IMR-90 (cell line): ENCODE measurements around the gene SHISAL2B. TPM values are rescaled to one million over a fixed set of nuclear protein-coding genes. Genes with fewer than 3 reads are reported as not detected.
"Not testable (repeated sequence)": the region's sequence is repeated elsewhere in the genome, so short reads cannot be mapped to it uniquely, and the experiment has no call there.

Experiments
- ATAC-seq: fragments of 200-7000 bp; cut with Tn5 transposase; 2 replicates; pipeline ENCODE4 v1.9.1; 2020; ENCODE audit warnings: low read depth, mild to moderate bottlenecking, moderate library complexity
- BruUV-seq: library from RNA; stranded (reverse); fragments of 400-500 nt; replicated peaks from 2 replicates; lab custom pipeline; 2021; lab: Mats Ljungman, UMichigan
- CTCF ChIA-PET: fragments of 300-600 bp; formaldehyde crosslinking; extraction: SDS; loops from one replicate; lab custom pipeline; 2021; ENCODE audit warnings: antibody characterized with exemption; lab: Yijun Ruan, JAX
- POLR2A ChIA-PET: fragments of 300-600 bp; sonication (Branson Sonifier 250); formaldehyde crosslinking; loops from one replicate; lab custom pipeline; 2022; ENCODE audit warnings: antibody characterized with exemption; ENCODE audit not compliant: unreplicated experiment; lab: Charles Lee
- DNase-seq: peaks from one replicate; pipeline ENCODE4 v3.0.0; 2013
- H2AFZ ChIP-seq: replicated peaks from 2 replicates; pipeline ENCODE3; 2013; ENCODE audit warnings: low read length, mild to moderate bottlenecking; ENCODE audit not compliant: poor library complexity
- H2AK5ac ChIP-seq: 2 replicates; pipeline ENCODE4 v1.6.1; 2013; ENCODE audit warnings: low read depth, low read length, inconsistent platforms
- H2AK9ac ChIP-seq: replicated peaks from 2 replicates; pipeline ENCODE3; 2013; ENCODE audit warnings: mild to moderate bottlenecking, low read depth, low read length, moderate library complexity; ENCODE audit not compliant: poor library complexity
- H2BK120ac ChIP-seq: 2 replicates; pipeline ENCODE4 v1.6.1; 2013; ENCODE audit warnings: low read depth, low read length, inconsistent platforms
- H2BK15ac ChIP-seq: 3 replicates; pipeline ENCODE4 v1.6.1; 2013; ENCODE audit warnings: low read depth, low read length, inconsistent platforms
- H2BK20ac ChIP-seq: 2 replicates; pipeline ENCODE4 v1.6.1; 2013; ENCODE audit warnings: low read depth, mild to moderate bottlenecking, inconsistent platforms, low read length, moderate library complexity
- H2BK5ac ChIP-seq: 2 replicates; pipeline ENCODE4 v1.6.1; 2013; ENCODE audit warnings: mild to moderate bottlenecking, low read depth, low read length, inconsistent platforms; ENCODE audit not compliant: poor library complexity, severe bottlenecking
- H3K14ac ChIP-seq: replicated peaks from 2 replicates; pipeline ENCODE4 v1.6.1; 2013; ENCODE audit warnings: low read depth, low read length, inconsistent platforms
- H3K18ac ChIP-seq: 2 replicates; pipeline ENCODE4 v1.6.1; 2013; ENCODE audit warnings: low read depth, low read length, control low read depth
- H3K23ac ChIP-seq: 2 replicates; pipeline ENCODE4 v1.6.1; 2013; ENCODE audit warnings: low read depth, low read length, inconsistent platforms
- H3K27ac ChIP-seq: 2 replicates; pipeline ENCODE4 v1.5.1; 2013; ENCODE audit warnings: mild to moderate bottlenecking, control low read depth, low read length; ENCODE audit not compliant: insufficient read depth
- H3K27me3 ChIP-seq: 2 replicates; pipeline ENCODE4 v1.6.1; 2013; ENCODE audit warnings: low read length; ENCODE audit not compliant: control insufficient read depth, insufficient read depth
- H3K36me3 ChIP-seq: 2 replicates; pipeline ENCODE4 v1.6.1; 2013; ENCODE audit warnings: low read length, mixed read lengths; ENCODE audit not compliant: control insufficient read depth, insufficient read depth
- H3K4ac ChIP-seq: 2 replicates; pipeline ENCODE4 v1.6.1; 2013; ENCODE audit warnings: low read depth, low read length, inconsistent platforms
- H3K4me1 ChIP-seq: 2 replicates; pipeline ENCODE4 v1.6.1; 2013; ENCODE audit warnings: low read length, mixed read lengths; ENCODE audit not compliant: control insufficient read depth, insufficient read depth
- H3K4me2 ChIP-seq: 2 replicates; pipeline ENCODE4 v1.6.1; 2013; ENCODE audit warnings: low read depth, mild to moderate bottlenecking, control low read depth, low read length, moderate library complexity
- H3K4me3 ChIP-seq: 2 replicates; pipeline ENCODE4 v1.5.1; 2013; ENCODE audit warnings: low read depth, mild to moderate bottlenecking, control low read depth, low read length, moderate library complexity; ENCODE audit not compliant: insufficient read depth
- H3K56ac ChIP-seq: 2 replicates; pipeline ENCODE4 v1.6.1; 2013; ENCODE audit warnings: low read length, inconsistent platforms; ENCODE audit not compliant: insufficient read depth; ENCODE audit errors: extremely low read depth
- H3K79me1 ChIP-seq, 2 experiments: 2 replicates each; pipeline ENCODE4 v1.6.1; 2013; ENCODE audit warnings: low read length in 2 of 2, inconsistent platforms in 1 of 2, low read depth in 1 of 2
- H3K9ac ChIP-seq: 2 replicates; pipeline ENCODE4 v1.6.1; 2013; ENCODE audit warnings: low read depth, low read length, control low read depth
- H3K9me1 ChIP-seq: 2 replicates; pipeline ENCODE4 v1.6.1; 2013; ENCODE audit warnings: low read length, inconsistent platforms; ENCODE audit not compliant: insufficient read depth
- H3K9me3 ChIP-seq: 2 replicates; pipeline ENCODE4 v1.6.1; 2013; ENCODE audit warnings: low read length; ENCODE audit not compliant: control insufficient read depth, insufficient read depth
- H4K20me1 ChIP-seq: 2 replicates; pipeline ENCODE4 v1.6.1; 2013; ENCODE audit warnings: low read length, inconsistent platforms; ENCODE audit not compliant: insufficient read depth
- H4K5ac ChIP-seq: 2 replicates; pipeline ENCODE4 v1.6.1; 2013; ENCODE audit warnings: mild to moderate bottlenecking, low read depth, low read length, control low read depth
- H4K8ac ChIP-seq, 2 experiments: 2 replicates each; pipeline ENCODE4 v1.6.1; 2013; ENCODE audit warnings: low read depth in 2 of 2, low read length in 2 of 2, control low read depth in 1 of 2, inconsistent platforms in 1 of 2
- H4K91ac ChIP-seq: 2 replicates; pipeline ENCODE4 v1.6.1; 2013; ENCODE audit warnings: low read depth, low read length, inconsistent platforms; ENCODE audit not compliant: insufficient read depth
- WGBS, 2 experiments: methylation state at CpG; one replicate each; pipeline versions ENCODE4 v1.1.5 to v1.1.7; 2013; ENCODE audit warnings: missing lambda C conversion rate in 2 of 2; ENCODE audit not compliant: insufficient read length in 1 of 2; ENCODE audit errors: extremely low coverage in 2 of 2; 5-methylcytosine and 5-hydroxymethylcytosine counted together
- dilution Hi-C: fragments of 300-500 bp; cut with HindIII; formaldehyde crosslinking; loops from one replicate; pipeline ENCODE4 v1.14.3; 2018; ENCODE audit warnings: low sequenced_read_pairs; ENCODE audit not compliant: unreplicated experiment
- in situ Hi-C: fragments of 300-500 bp; cut with MboI; formaldehyde crosslinking; loops from 3 replicates; pipeline ENCODE4 v1.14.3; 2019; ENCODE audit warnings: low sequenced_read_pairs, inconsistent platforms, mixed read lengths
- intact Hi-C: fragments of 100-400 bp; cut with micrococcal nuclease; formaldehyde crosslinking; loops from 2 replicates; pipeline ENCODE4 v1.10.0; 2022
- polyA plus RNA-seq, 3 experiments: library from polyadenylated mRNA; depleted of rRNA; stranded (reverse); fragments of >200 nt; gene quantifications; 2 replicates each; pipeline ENCODE4 v1.2.3, GENCODE V29; 2012; ENCODE audit warnings: low replicate concordance in 1 of 3
- total RNA-seq: library from RNA; depleted of rRNA; stranded (reverse); fragments of >200 nt; gene quantifications from 2 replicates; pipeline ENCODE4 v1.2.3, GENCODE V29; 2012

SHISAL2B gene
- total and polyA plus RNA-seq, 2 of the 4 experiments (the other 2 are of a cell fraction): not detected

GRCh38 chr5:64696414-64696813 lies 6.1 kb downstream of the SHISAL2B start:
- H2BK5ac ChIP-seq, in situ Hi-C loops, H3K27me3 ChIP-seq, H2AK9ac ChIP-seq, H3K36me3 ChIP-seq, H4K5ac ChIP-seq, H3K4me3 ChIP-seq, H3K9me3 ChIP-seq, BruUV-seq, ATAC-seq, H2BK15ac ChIP-seq, H4K91ac ChIP-seq, H3K4me2 ChIP-seq, H3K56ac ChIP-seq, H3K9ac ChIP-seq, H3K23ac ChIP-seq, intact Hi-C loops, H4K20me1 ChIP-seq, CTCF ChIA-PET, H3K4me1 ChIP-seq, H2BK120ac ChIP-seq, H3K4ac ChIP-seq, dilution Hi-C loops, H2BK20ac ChIP-seq, H2AK5ac ChIP-seq, H4K8ac ChIP-seq, H3K27ac ChIP-seq, H3K79me1 ChIP-seq, H2AFZ ChIP-seq, POLR2A ChIA-PET, H3K14ac ChIP-seq, DNase-seq, H3K9me1 ChIP-seq, H3K18ac ChIP-seq: not testable (repeated sequence)
- WGBS, 2 experiments: 79% methylated on average over 4 of the region's 7 CpGs; no CpG with 5 or more reads in 1 of the 2 experiments
